ENCODE results near the gene E2F1. TPM values are rescaled to one million over a fixed set of nuclear protein-coding genes. Genes with fewer than 3 reads are reported as not detected.

E2F1 gene
- total and polyA plus RNA-seq, 2 donors (not counting 1 experiment from before 2014, with no cell fraction given), result 2.4 to 2.7 TPM

DNA sequence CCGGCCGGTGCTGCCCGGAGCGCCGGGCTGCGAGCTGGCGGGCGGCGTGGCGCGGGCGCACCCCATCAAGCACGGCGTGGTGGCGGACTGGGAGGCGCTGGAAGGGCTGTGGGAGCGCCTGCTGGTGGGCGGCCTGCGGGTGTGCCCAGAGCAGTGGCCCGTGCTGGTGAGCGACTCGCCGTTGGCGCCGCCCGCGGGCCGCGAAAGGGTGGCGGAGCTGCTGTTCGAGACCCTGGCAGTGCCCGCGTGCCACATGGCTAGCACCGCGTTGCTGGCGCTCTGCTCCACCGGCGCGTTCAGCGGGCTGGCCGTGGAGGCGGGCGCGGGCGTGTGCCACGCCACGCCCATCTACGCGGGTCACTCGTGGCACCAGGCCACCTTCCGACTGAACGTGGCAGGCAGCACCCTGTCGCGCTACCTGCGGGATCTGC lies 18.9 kb downstream of the E2F1 start:
- Histone ChIP-seq H4K20me1 (ENCODE audit: control insufficient read depth, insufficient read depth, low read length, poor library complexity, severe bottlenecking) (no peaks in the 10 kb centered on the region), H3K4me1 (ENCODE audit: control insufficient read depth in 2 of 2, insufficient read depth in 2 of 2, low read length in 2 of 2) (peaks cover 18 to 44% of the 10 kb centered on the region in 2 donors), H3K79me2 (ENCODE audit: control insufficient read depth, insufficient read depth, low read length) (peaks cover 6% of the 10 kb centered on the region), H3K27ac (ENCODE audit: low read length in 2 of 2) (peak overlapping the region in 1 of 2 donors; percentile 55), H3K36me3 (replicated peaks in 1 of 2; ENCODE audit: control extremely low read depth in 1 of 2, control insufficient read depth in 1 of 2, extremely low read depth in 1 of 2, insufficient read depth in 2 of 2, low read length in 1 of 2) (no peaks in the 10 kb centered on the region), H2AFZ (ENCODE audit: insufficient read depth, low read depth, low read length, poor library complexity, severe bottlenecking) (peak overlapping the region; percentile 82), H3K9ac (ENCODE audit: low read length) (peak overlapping the region; percentile 67), H3K9me3 (ENCODE audit: control extremely low read depth in 1 of 3, control insufficient read depth in 2 of 3, insufficient read depth in 1 of 3, low read length in 2 of 3) (no peaks in the 10 kb centered on the region), H3K4me2 (replicated peaks; ENCODE audit: low read depth, low read length, poor library complexity, severe bottlenecking) (peak overlapping the region; percentile 98), H3K27me3 (replicated peaks in 1 of 4; ENCODE audit: control extremely low read depth in 1 of 4, control insufficient read depth in 3 of 4, insufficient read depth in 4 of 4, low read length in 3 of 4) (no peaks in the 10 kb centered on the region), H3K4me3 (ENCODE audit: control extremely low read depth in 1 of 5, extremely low read depth in 1 of 5, insufficient read depth in 1 of 5, low read depth in 2 of 5, low read length in 4 of 5) (peak overlapping the region; percentile 13 to 79 (median 68))
- POLR2A ChIA-PET, result interaction anchor here (0.6 to 2.4 kb wide), 9 partner anchors 12 to 326 kb away, joined by 3 to 12 read pairs (median 6); partner anchors contain the start of genes CDK5RAP1, PXMP4, RALY and SNTA1
- Mint-ChIP-seq H3K9me3 (ENCODE audit: insufficient read depth) (no peaks in the 10 kb centered on the region), H3K27ac (peak overlapping the region; percentile 96), H3K4me1 (peaks cover 36% of the 10 kb centered on the region), H3K27me3 (no peaks in the 10 kb centered on the region), H3K4me3 (peak overlapping the region; percentile 98)
- intact Hi-C loops (cut with micrococcal nuclease), result loop anchor here (2.0 to 5.0 kb wide), 4 partner anchors 110 to 400 kb away; partner anchors contain the start of genes CDK5RAP1 and RALY
- no peak for TF ChIP-seq EZH2 (IDR thresholded peaks at IDR 0.05; ENCODE audit: borderline replicate concordance, insufficient read depth, low read depth, low read length, poor library complexity, severe bottlenecking)
- TF ChIP-seq, protein P1, sequence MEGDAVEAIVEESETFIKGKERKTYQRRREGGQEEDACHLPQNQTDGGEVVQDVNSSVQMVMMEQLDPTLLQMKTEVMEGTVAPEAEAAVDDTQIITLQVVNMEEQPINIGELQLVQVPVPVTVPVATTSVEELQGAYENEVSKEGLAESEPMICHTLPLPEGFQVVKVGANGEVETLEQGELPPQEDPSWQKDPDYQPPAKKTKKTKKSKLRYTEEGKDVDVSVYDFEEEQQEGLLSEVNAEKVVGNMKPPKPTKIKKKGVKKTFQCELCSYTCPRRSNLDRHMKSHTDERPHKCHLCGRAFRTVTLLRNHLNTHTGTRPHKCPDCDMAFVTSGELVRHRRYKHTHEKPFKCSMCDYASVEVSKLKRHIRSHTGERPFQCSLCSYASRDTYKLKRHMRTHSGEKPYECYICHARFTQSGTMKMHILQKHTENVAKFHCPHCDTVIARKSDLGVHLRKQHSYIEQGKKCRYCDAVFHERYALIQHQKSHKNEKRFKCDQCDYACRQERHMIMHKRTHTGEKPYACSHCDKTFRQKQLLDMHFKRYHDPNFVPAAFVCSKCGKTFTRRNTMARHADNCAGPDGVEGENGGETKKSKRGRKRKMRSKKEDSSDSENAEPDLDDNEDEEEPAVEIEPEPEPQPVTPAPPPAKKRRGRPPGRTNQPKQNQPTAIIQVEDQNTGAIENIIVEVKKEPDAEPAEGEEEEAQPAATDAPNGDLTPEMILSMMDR (IDR thresholded peaks at IDR 0.05), result no peak
- 12% methylated on average over 55 of the region's 55 CpGs for WGBS (ENCODE audit: insufficient coverage)
- CTCF ChIA-PET, result interaction anchor here (0.6 to 6.1 kb wide), 41 partner anchors 7 to 375 kb away, joined by 3 to 61 read pairs (median 5); partner anchors contain the start of genes CBFA2T2, CDK5RAP1, PXMP4 and SNTA1
- DNase-seq (peak; percentile 74), ATAC-seq (ENCODE audit: low read depth) (peak; percentile 9)

All from B cell (primary cell).